Panc1 (cell line): ENCODE measurements around the gene PTAFR. TPM values are rescaled to one million over a fixed set of nuclear protein-coding genes. Genes with fewer than 3 reads are reported as not detected.

Source experiments
- ATAC-seq: fragments of 200-7000 bp; cut with Tn5 transposase; 2 replicates; pipeline ENCODE4 v1.9.1; 2020; ENCODE audit warnings: mild to moderate bottlenecking, moderate library complexity
- BruUV-seq: library from RNA; stranded (reverse); fragments of 400-500 nt; replicated peaks from 2 replicates; lab custom pipeline; 2021; lab: Mats Ljungman, UMichigan
- CTCF ChIA-PET: fragments of 300-600 bp; sonication (Branson Sonifier 250); formaldehyde crosslinking; loops from one replicate; lab custom pipeline; 2022; ENCODE audit warnings: antibody characterized with exemption; lab: Charles Lee
- POLR2A ChIA-PET: fragments of 300-600 bp; sonication (Branson Sonifier 250); formaldehyde crosslinking; loops from one replicate; lab custom pipeline; 2022; ENCODE audit warnings: antibody characterized with exemption; lab: Charles Lee
- DNase-seq: peaks from one replicate; pipeline ENCODE4 v3.0.0-alpha.2; 2010; ENCODE audit warnings: low read depth, low spot score
- H3K27ac ChIP-seq: 2 replicates; pipeline ENCODE4 v1.5.1; 2011; ENCODE audit warnings: mild to moderate bottlenecking, low read length, inconsistent platforms
- H3K27me3 ChIP-seq: fragments of 200-500 bp; sonication (Bioruptor generic); 2 replicates; pipeline ENCODE4 v1.6.0; 2014; ENCODE audit warnings: low read length, inconsistent platforms; ENCODE audit not compliant: control insufficient read depth, insufficient read depth
- H3K36me3 ChIP-seq: fragments of 200-500 bp; sonication (Bioruptor generic); 2 replicates; pipeline ENCODE4 v1.5.1; 2014; ENCODE audit warnings: inconsistent platforms, mild to moderate bottlenecking, low read length, moderate library complexity; ENCODE audit not compliant: control insufficient read depth, insufficient read depth
- H3K4me1 ChIP-seq: 2 replicates; pipeline ENCODE4 v1.5.1; 2011; ENCODE audit warnings: inconsistent platforms, mild to moderate bottlenecking, low read length, moderate library complexity; ENCODE audit not compliant: control insufficient read depth, insufficient read depth
- H3K4me3 ChIP-seq, 2 experiments: 2 replicates each; pipeline ENCODE4 v1.5.1; 2011 to 2012; ENCODE audit warnings: low read depth in 2 of 2, low read length in 2 of 2, mild to moderate bottlenecking in 2 of 2, inconsistent platforms in 1 of 2, moderate library complexity in 1 of 2
- H3K9me3 ChIP-seq: fragments of 200-500 bp; sonication (Bioruptor generic); 2 replicates; pipeline ENCODE4 v1.5.1; 2014; ENCODE audit warnings: low read depth, mild to moderate bottlenecking, inconsistent platforms, low read length, moderate library complexity; ENCODE audit not compliant: control insufficient read depth, insufficient read depth
- CTCF ChIP-seq: fragments of 450-650 bp; IDR thresholded peaks from 2 replicates; pipeline ENCODE4 v1.5.1; 2017; ENCODE audit warnings: mild to moderate bottlenecking
- POLR2AphosphoS5 ChIP-seq: IDR thresholded peaks from 2 replicates; pipeline ENCODE4 v1.6.1; 2012; ENCODE audit warnings: mild to moderate bottlenecking, low read depth, low read length, moderate library complexity
- SIN3A ChIP-seq: IDR thresholded peaks from 2 replicates; pipeline ENCODE4 v1.6.1; 2012; ENCODE audit warnings: low read depth, mild to moderate bottlenecking, low read length, moderate library complexity, borderline replicate concordance; ENCODE audit not compliant: insufficient read depth
- TCF7L2 ChIP-seq: IDR thresholded peaks from 2 replicates; pipeline ENCODE4 v1.6.1; 2011; ENCODE audit warnings: mild to moderate bottlenecking, low read depth, low read length, inconsistent platforms
- in situ Hi-C: cut with HindIII; loops from 2 replicates; pipeline ENCODE4 v1.10.0; 2016; ENCODE audit warnings: low sequenced_read_pairs, low pct_unique_long_range_greater_than_20kb
- intact Hi-C: fragments of 100-400 bp; cut with micrococcal nuclease; formaldehyde crosslinking; loops from one replicate; pipeline ENCODE4 v1.10.0; 2022; ENCODE audit not compliant: unreplicated experiment
- total RNA-seq: library from RNA; stranded (reverse); gene quantifications from one replicate; pipeline ENCODE4 v1.2.1, GENCODE V29; 2021; ENCODE audit not compliant: unreplicated experiment
- TF ChIP-seq, protein P1 (sequence below), 2 experiments: IDR thresholded peaks; 2 replicates each; pipeline ENCODE4 v1.6.1; 2011 to 2012; ENCODE audit warnings: low read depth in 2 of 2, control low read depth in 1 of 2, low read length in 1 of 2, mild to moderate bottlenecking in 1 of 2, moderate library complexity in 1 of 2; ENCODE audit not compliant: insufficient read depth in 1 of 2

The PTAFR gene
- total RNA-seq, 1 experiment from 2014 or later: 0.13 TPM

DNA sequence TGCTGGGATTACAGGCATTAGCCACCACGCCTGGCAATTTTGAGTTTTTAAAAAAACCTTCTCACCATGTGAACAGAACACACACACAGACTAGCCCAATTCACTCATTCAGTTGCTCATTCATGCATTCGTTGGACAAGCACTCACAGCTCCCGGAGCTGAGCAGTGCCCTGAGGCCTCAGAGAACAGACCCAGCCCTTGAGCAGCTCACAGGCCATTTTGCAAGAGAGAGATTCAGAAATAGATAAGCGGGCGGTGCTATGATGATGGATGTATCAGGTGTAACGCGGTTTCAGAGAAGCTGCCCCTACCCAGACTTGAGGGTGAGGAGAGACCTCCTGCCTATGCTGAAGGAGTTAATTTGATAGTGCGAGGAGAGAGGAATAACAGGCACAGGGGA, 18.6 kb downstream of the PTAFR start:
- ChIA-PET POLR2A (no interaction called here), CTCF (no interaction called here)
- Histone ChIP-seq H3K9me3 (no peaks in the 10 kb centered on the region), H3K36me3 (no peaks in the 10 kb centered on the region), H3K27me3 (no peaks in the 10 kb centered on the region), H3K4me1 (peaks cover 6% of the 10 kb centered on the region; the same call in 1 of the 2 replicates), H3K27ac (no peak overlapping the region), H3K4me3 (no peak overlapping the region)
- in situ Hi-C loops: no loop called here
- intact Hi-C loops: no loop called here
- TF ChIP-seq POLR2AphosphoS5 (no peak), TCF7L2 (no peak), SIN3A (no peak), CTCF (no peak)
- TF ChIP-seq, protein P1, sequence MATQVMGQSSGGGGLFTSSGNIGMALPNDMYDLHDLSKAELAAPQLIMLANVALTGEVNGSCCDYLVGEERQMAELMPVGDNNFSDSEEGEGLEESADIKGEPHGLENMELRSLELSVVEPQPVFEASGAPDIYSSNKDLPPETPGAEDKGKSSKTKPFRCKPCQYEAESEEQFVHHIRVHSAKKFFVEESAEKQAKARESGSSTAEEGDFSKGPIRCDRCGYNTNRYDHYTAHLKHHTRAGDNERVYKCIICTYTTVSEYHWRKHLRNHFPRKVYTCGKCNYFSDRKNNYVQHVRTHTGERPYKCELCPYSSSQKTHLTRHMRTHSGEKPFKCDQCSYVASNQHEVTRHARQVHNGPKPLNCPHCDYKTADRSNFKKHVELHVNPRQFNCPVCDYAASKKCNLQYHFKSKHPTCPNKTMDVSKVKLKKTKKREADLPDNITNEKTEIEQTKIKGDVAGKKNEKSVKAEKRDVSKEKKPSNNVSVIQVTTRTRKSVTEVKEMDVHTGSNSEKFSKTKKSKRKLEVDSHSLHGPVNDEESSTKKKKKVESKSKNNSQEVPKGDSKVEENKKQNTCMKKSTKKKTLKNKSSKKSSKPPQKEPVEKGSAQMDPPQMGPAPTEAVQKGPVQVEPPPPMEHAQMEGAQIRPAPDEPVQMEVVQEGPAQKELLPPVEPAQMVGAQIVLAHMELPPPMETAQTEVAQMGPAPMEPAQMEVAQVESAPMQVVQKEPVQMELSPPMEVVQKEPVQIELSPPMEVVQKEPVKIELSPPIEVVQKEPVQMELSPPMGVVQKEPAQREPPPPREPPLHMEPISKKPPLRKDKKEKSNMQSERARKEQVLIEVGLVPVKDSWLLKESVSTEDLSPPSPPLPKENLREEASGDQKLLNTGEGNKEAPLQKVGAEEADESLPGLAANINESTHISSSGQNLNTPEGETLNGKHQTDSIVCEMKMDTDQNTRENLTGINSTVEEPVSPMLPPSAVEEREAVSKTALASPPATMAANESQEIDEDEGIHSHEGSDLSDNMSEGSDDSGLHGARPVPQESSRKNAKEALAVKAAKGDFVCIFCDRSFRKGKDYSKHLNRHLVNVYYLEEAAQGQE (IDR thresholded peaks at IDR 0.05; ENCODE audit: insufficient read depth in 1 of 2, low read depth in 2 of 2, low read length in 1 of 2): no peak
- BruUV-seq: no TSS peak
- ATAC-seq: no peak
- DNase-seq: no peak

DNA sequence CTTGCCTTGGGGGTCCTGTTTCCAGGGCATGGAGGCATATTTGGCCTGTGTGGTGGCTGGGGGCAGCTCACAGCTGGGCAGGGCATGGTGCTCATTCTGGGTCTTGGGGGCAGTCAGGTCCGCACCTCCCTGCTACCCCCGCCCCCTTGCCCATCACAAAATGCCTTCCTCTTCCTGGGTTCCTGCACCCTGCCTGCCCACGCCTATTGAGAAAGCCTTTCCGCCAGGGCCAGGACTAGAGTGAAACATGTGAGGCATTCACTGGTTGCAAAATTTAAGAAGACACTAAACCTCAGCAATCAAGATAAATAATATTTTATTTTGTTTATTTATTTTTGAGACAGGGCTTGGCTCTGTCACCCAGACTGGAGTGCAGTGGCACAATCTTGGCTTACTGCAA, 19.7 kb downstream of the PTAFR start:
- no peaks in the 10 kb centered on the region for H3K9me3 ChIP-seq
- no peaks in the 10 kb centered on the region for H3K27me3 ChIP-seq
- intact Hi-C loops: no loop called here
- H3K4me1 ChIP-seq: peaks cover 6% of the 10 kb centered on the region; the same call in 1 of the 2 replicates
- no peak for ATAC-seq
- no TSS peak for BruUV-seq
- TF ChIP-seq, protein P1 (IDR thresholded peaks at IDR 0.05; ENCODE audit: insufficient read depth in 1 of 2, low read depth in 2 of 2, low read length in 1 of 2): no peak
- TF ChIP-seq TCF7L2: no peak
- TF ChIP-seq CTCF: no peak
- TF ChIP-seq POLR2AphosphoS5: no peak
- TF ChIP-seq SIN3A: no peak
- no peak for DNase-seq
- no peak overlapping the region for H3K27ac ChIP-seq
- POLR2A ChIA-PET: no interaction called here
- CTCF ChIA-PET: no interaction called here
- H3K36me3 ChIP-seq: no peaks in the 10 kb centered on the region
- in situ Hi-C loops: no loop called here
- no peak overlapping the region for H3K4me3 ChIP-seq
